Loucy (cell line): Measurements from ENCODE around the gene RNASET2.

Source experiments
- H2AFZ ChIP-seq: fragments of 200-600 bp; sonication (generic); 2 replicates; pipeline ENCODE4 v1.6.0; 2016; ENCODE audit warnings: antibody characterized with exemption, mild to moderate bottlenecking, low read length, moderate library complexity
- H3F3A ChIP-seq: fragments of 200-600 bp; 2 replicates; pipeline ENCODE4 v1.6.0; 2016; ENCODE audit warnings: antibody characterized with exemption, low read depth, mild to moderate bottlenecking
- H3K27me3 ChIP-seq: fragments of 200-600 bp; sonication (generic); 2 replicates; pipeline ENCODE4 v1.6.1; 2014; ENCODE audit warnings: low read length, mild to moderate bottlenecking; ENCODE audit not compliant: insufficient read depth, poor library complexity, severe bottlenecking
- H3K36me3 ChIP-seq: fragments of 200-600 bp; sonication (generic); 2 replicates; pipeline ENCODE4 v1.6.1; 2016; ENCODE audit warnings: low read length; ENCODE audit not compliant: insufficient read depth
- H3K4me1 ChIP-seq: fragments of 200-600 bp; sonication (generic); 2 replicates; pipeline ENCODE4 v1.5.1; 2014; ENCODE audit warnings: low read length, mild to moderate bottlenecking; ENCODE audit not compliant: insufficient read depth, poor library complexity, severe bottlenecking
- H3K4me2 ChIP-seq: fragments of 200-600 bp; sonication (generic); 2 replicates; pipeline ENCODE4 v1.6.0; 2014; ENCODE audit warnings: antibody characterized with exemption, low read length, low read depth, mild to moderate bottlenecking; ENCODE audit not compliant: poor library complexity, severe bottlenecking
- H3K4me3 ChIP-seq: fragments of 200-600 bp; sonication (generic); 2 replicates; pipeline ENCODE4 v1.5.1; 2014; ENCODE audit warnings: low read length, mild to moderate bottlenecking, mixed read lengths; ENCODE audit not compliant: poor library complexity, severe bottlenecking
- H3K79me2 ChIP-seq: fragments of 200-600 bp; sonication (generic); 2 replicates; pipeline ENCODE4 v1.6.1; 2014; ENCODE audit warnings: low read length; ENCODE audit not compliant: insufficient read depth
- H3K9ac ChIP-seq: fragments of 200-600 bp; sonication (generic); 2 replicates; pipeline ENCODE4 v1.6.0; 2014; ENCODE audit warnings: mild to moderate bottlenecking, low read depth, low read length, moderate library complexity; ENCODE audit not compliant: poor library complexity, severe bottlenecking
- H3K9me2 ChIP-seq: fragments of 200-600 bp; sonication (generic); replicated peaks from 2 replicates; pipeline ENCODE4 v1.6.1; 2016; ENCODE audit warnings: low read depth, low read length, mixed read lengths
- H3K9me3 ChIP-seq: fragments of 200-600 bp; sonication (generic); 2 replicates; pipeline ENCODE4 v1.6.1; 2014; ENCODE audit warnings: mild to moderate bottlenecking, antibody characterized with exemption, low read length, low read depth; ENCODE audit not compliant: insufficient read depth
- H4K20me1 ChIP-seq: fragments of 200-600 bp; sonication (generic); 2 replicates; pipeline ENCODE4 v1.6.0; 2014; ENCODE audit warnings: antibody characterized with exemption, low read length, mild to moderate bottlenecking; ENCODE audit not compliant: insufficient read depth, poor library complexity, severe bottlenecking
- EZH2phosphoT487 ChIP-seq: fragments of 200-600 bp; IDR thresholded peaks from 2 replicates; pipeline ENCODE4 v1.6.1; 2018; ENCODE audit warnings: antibody characterized with exemption, mild to moderate bottlenecking, moderate library complexity, borderline replicate concordance
- TF ChIP-seq, protein P1 (sequence below): fragments of 200-600 bp; sonication (generic); conservative IDR thresholded peaks from 2 replicates; pipeline ENCODE4 v1.5.1; 2014; ENCODE audit warnings: mild to moderate bottlenecking, antibody characterized with exemption, low read length

RNASET2 gene

GRCh38 chr6:166932116-166932515, 24.2 kb downstream of the RNASET2 start:
- H3K79me2 ChIP-seq = no peaks in the 10 kb centered on the region
- H2AFZ ChIP-seq = no peak overlapping the region
- TF ChIP-seq EZH2phosphoT487 = no peak
- TF ChIP-seq, protein P1, sequence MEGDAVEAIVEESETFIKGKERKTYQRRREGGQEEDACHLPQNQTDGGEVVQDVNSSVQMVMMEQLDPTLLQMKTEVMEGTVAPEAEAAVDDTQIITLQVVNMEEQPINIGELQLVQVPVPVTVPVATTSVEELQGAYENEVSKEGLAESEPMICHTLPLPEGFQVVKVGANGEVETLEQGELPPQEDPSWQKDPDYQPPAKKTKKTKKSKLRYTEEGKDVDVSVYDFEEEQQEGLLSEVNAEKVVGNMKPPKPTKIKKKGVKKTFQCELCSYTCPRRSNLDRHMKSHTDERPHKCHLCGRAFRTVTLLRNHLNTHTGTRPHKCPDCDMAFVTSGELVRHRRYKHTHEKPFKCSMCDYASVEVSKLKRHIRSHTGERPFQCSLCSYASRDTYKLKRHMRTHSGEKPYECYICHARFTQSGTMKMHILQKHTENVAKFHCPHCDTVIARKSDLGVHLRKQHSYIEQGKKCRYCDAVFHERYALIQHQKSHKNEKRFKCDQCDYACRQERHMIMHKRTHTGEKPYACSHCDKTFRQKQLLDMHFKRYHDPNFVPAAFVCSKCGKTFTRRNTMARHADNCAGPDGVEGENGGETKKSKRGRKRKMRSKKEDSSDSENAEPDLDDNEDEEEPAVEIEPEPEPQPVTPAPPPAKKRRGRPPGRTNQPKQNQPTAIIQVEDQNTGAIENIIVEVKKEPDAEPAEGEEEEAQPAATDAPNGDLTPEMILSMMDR = no peak
- no peaks in the 10 kb centered on the region for H3F3A ChIP-seq
- no peak overlapping the region for H3K4me3 ChIP-seq
- no peaks in the 10 kb centered on the region for H3K9me3 ChIP-seq
- H3K4me1 ChIP-seq = peaks cover 14% of the 10 kb centered on the region
- no peaks in the 10 kb centered on the region for H3K9me2 ChIP-seq
- no peaks in the 10 kb centered on the region for H4K20me1 ChIP-seq
- no peaks in the 10 kb centered on the region for H3K36me3 ChIP-seq
- H3K9ac ChIP-seq = no peak overlapping the region
- no peak overlapping the region for H3K4me2 ChIP-seq
- H3K27me3 ChIP-seq = no peaks in the 10 kb centered on the region

GRCh38 chr6:166931426-166931970, 24.9 kb downstream of the RNASET2 start:
- Histone ChIP-seq H3K9ac (no peak overlapping the region), H3K9me2 (no peaks in the 10 kb centered on the region), H3K4me3 (no peak overlapping the region), H3K36me3 (no peaks in the 10 kb centered on the region), H3K4me1 (peaks cover 10% of the 10 kb centered on the region), H2AFZ (no peak overlapping the region), H3K79me2 (no peaks in the 10 kb centered on the region), H3K27me3 (no peaks in the 10 kb centered on the region), H4K20me1 (no peaks in the 10 kb centered on the region), H3K4me2 (no peak overlapping the region), H3F3A (no peaks in the 10 kb centered on the region), H3K9me3 (no peaks in the 10 kb centered on the region)
- TF ChIP-seq, protein P1 = no peak
- no peak for TF ChIP-seq EZH2phosphoT487

DNA sequence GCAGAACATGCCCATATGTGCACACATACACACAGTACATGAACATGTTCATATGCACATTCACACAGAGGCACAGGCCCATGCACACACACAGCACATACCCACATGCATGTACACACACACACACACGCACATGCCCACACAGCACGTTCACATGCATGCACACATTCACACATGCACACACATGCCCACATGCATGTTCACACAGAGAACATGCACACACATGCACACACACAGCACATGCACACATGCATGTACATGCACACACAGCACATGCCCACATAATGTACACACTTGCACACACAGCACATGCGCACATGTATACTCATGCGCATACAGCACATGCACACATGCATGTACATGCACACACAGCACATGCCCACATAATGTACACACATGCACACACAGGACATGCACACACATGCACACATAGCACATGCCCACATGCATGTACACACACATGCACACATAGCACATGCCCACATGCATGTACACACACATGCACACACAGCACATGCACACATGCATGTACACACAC, 25.9 kb downstream of the RNASET2 start:
- Histone ChIP-seq H3K9ac (no peak overlapping the region), H3K4me2 (no peak overlapping the region), H3K79me2 (no peaks in the 10 kb centered on the region), H3F3A (no peaks in the 10 kb centered on the region), H3K36me3 (no peaks in the 10 kb centered on the region), H3K4me1 (no peaks in the 10 kb centered on the region), H3K4me3 (no peak overlapping the region), H2AFZ (no peak overlapping the region), H3K9me2 (no peaks in the 10 kb centered on the region), H3K9me3 (no peaks in the 10 kb centered on the region), H4K20me1 (no peaks in the 10 kb centered on the region), H3K27me3 (no peaks in the 10 kb centered on the region)
- TF ChIP-seq, protein P1 = no peak
- no peak for TF ChIP-seq EZH2phosphoT487
